ENCODE results near the gene CCL26.
"Not testable (repeated sequence)": the region's sequence is repeated elsewhere in the genome, so short reads cannot be mapped to it uniquely, and the experiment has no call there.

- TF ChIP-seq POLR2A, CTCF (IDR thresholded peaks at IDR 0.05): not testable (repeated sequence)
These were observed 11.0 kb upstream of the CCL26 start for GRCh38 chr7:75783058-75783457.

All from uterus (tissue), 2 donors.